Suprapubic skin (tissue), 4 donors: ENCODE measurements around the gene EXT2.

ENCODE experiments used
- CTCF ChIP-seq, 2 donors: fragments of 200-600 bp in 1 of 2; fragments of 450-650 bp in 1 of 2; sonication (generic) in 1 of 2; IDR thresholded peaks; one replicate each; pipeline ENCODE4 v1.5.1; 2016 to 2019; ENCODE audit warnings: antibody characterized with exemption in 2 of 2, mild to moderate bottlenecking in 1 of 2, moderate library complexity in 1 of 2
- EP300 ChIP-seq: sonication (generic); formaldehyde crosslinking; IDR thresholded peaks from one replicate; pipeline ENCODE4 v1.6.1; 2017; ENCODE audit warnings: antibody characterized with exemption
- POLR2A ChIP-seq, 2 donors: fragments of 450-650 bp; IDR thresholded peaks; one replicate each; pipeline ENCODE4 v1.6.1; 2017; ENCODE audit warnings: antibody characterized with exemption in 2 of 2, mild to moderate bottlenecking in 2 of 2, moderate library complexity in 2 of 2
- POLR2AphosphoS5 ChIP-seq, 3 donors: sonication (generic); formaldehyde crosslinking; IDR thresholded peaks; one replicate each; pipeline ENCODE4 v1.6.1; 2017; ENCODE audit warnings: antibody characterized with exemption in 3 of 3

GRCh38 chr11:44120169-44120568 lies 24.7 kb downstream of the EXT2 start:
- TF ChIP-seq CTCF (IDR thresholded peaks at IDR 0.05) (no peak), POLR2AphosphoS5 (IDR thresholded peaks at IDR 0.05) (no peak), POLR2A (IDR thresholded peaks at IDR 0.05) (no peak), EP300 (no peak)
